ENCODE data around the gene EPYC. TPM values are rescaled to one million over a fixed set of nuclear protein-coding genes. Genes with fewer than 3 reads are reported as not detected.

The EPYC gene
- total and polyA plus RNA-seq, 4 donors = not detected

GRCh38 chr12:90951432-90952105, 53.2 kb downstream of the EPYC start:
- H3K27ac ChIP-seq (ENCODE audit: low read depth in 1 of 2, low read length in 2 of 2) = no peak overlapping the region
- H3K27me3 ChIP-seq (ENCODE audit: control insufficient read depth in 4 of 4, insufficient read depth in 4 of 4, low read length in 3 of 4) = no peaks in the 10 kb centered on the region
- TF ChIP-seq REST (IDR thresholded peaks at IDR 0.05) = no peak
- TF ChIP-seq RAD21 (IDR thresholded peaks at IDR 0.05) = no peak
- no peak for TF ChIP-seq RXRA (IDR thresholded peaks at IDR 0.05)
- TF ChIP-seq YY1 (IDR thresholded peaks at IDR 0.05) = no peak
- DNase-seq (ENCODE audit: low spot score) = no peak
- H3K9ac ChIP-seq (ENCODE audit: low read depth in 1 of 2, low read length in 2 of 2) = no peak overlapping the region
- no peak overlapping the region for H3K4me3 ChIP-seq (ENCODE audit: low read depth in 1 of 3, low read length in 3 of 3)
- H3K9me3 ChIP-seq (ENCODE audit: control insufficient read depth in 4 of 4, low read length in 3 of 4) = no peaks in the 10 kb centered on the region
- H3K4me1 ChIP-seq (ENCODE audit: control insufficient read depth in 4 of 4, insufficient read depth in 4 of 4, low read length in 3 of 4) = no peaks in the 10 kb centered on the region
- H3K36me3 ChIP-seq (ENCODE audit: control insufficient read depth in 4 of 4, insufficient read depth in 3 of 4, low read depth in 1 of 4, low read length in 3 of 4) = no peaks in the 10 kb centered on the region

- Histone ChIP-seq H3K4me3 (ENCODE audit: low read depth in 1 of 3, low read length in 3 of 3) (no peak overlapping the region), H3K27ac (ENCODE audit: low read depth in 1 of 2, low read length in 2 of 2) (no peak overlapping the region), H3K27me3 (ENCODE audit: control insufficient read depth in 4 of 4, insufficient read depth in 4 of 4, low read length in 3 of 4) (no peaks in the 10 kb centered on the region), H3K9me3 (ENCODE audit: control insufficient read depth in 4 of 4, low read length in 3 of 4) (no peaks in the 10 kb centered on the region), H3K36me3 (ENCODE audit: control insufficient read depth in 4 of 4, insufficient read depth in 3 of 4, low read depth in 1 of 4, low read length in 3 of 4) (no peaks in the 10 kb centered on the region), H3K9ac (ENCODE audit: low read depth in 1 of 2, low read length in 2 of 2) (no peak overlapping the region), H3K4me1 (ENCODE audit: control insufficient read depth in 4 of 4, insufficient read depth in 4 of 4, low read length in 3 of 4) (no peaks in the 10 kb centered on the region)
- WGBS = 97% methylated on average over 7 of the region's 7 CpGs
- no peak for TF ChIP-seq ZBTB33 (IDR thresholded peaks at IDR 0.05)
- TF ChIP-seq ATF3 (IDR thresholded peaks at IDR 0.05) = no peak
- no peak for TF ChIP-seq EGR1 (IDR thresholded peaks at IDR 0.05; ENCODE audit: low read depth in 2 of 2)
- TF ChIP-seq REST (IDR thresholded peaks at IDR 0.05) = no peak
- TF ChIP-seq GABPA (IDR thresholded peaks at IDR 0.05 in 1 of 2, conservative IDR thresholded peaks at IDR 0.05 in 1 of 2) = no peak
- TF ChIP-seq TAF1 (conservative IDR thresholded peaks at IDR 0.05) = no peak
- no peak for TF ChIP-seq HNF4A (conservative IDR thresholded peaks at IDR 0.05)
- no peak for TF ChIP-seq NR2F2 (IDR thresholded peaks at IDR 0.05)
- TF ChIP-seq RXRA (IDR thresholded peaks at IDR 0.05) = no peak
- TF ChIP-seq JUND (IDR thresholded peaks at IDR 0.05) = no peak
- no peak for TF ChIP-seq FOXA2 (IDR thresholded peaks at IDR 0.05)
- TF ChIP-seq SP1 (IDR thresholded peaks at IDR 0.05) = no peak
- TF ChIP-seq HNF4G (IDR thresholded peaks at IDR 0.05) = no peak
- no peak for TF ChIP-seq MAX (IDR thresholded peaks at IDR 0.05)
- DNase-seq (ENCODE audit: low spot score) = no peak
Measured at GRCh38 chr12:90947869-90948268, 56.9 kb downstream of the EPYC start.

Measured in liver (tissue), 9 donors.